NCI-H1930 (cell line): ENCODE results near the gene ZBED1.
"Not testable (repeated sequence)": the region's sequence is repeated elsewhere in the genome, so short reads cannot be mapped to it uniquely, and the experiment has no call there.

Experiments used
- DNase-seq, 2 experiments: peaks; one replicate each; lab custom pipeline; 2025; lab: John Stamatoyannopoulos, UW

The ZBED1 gene

GRCh38 chrX:2497961-2498780 lies 2.6 kb downstream of the ZBED1 start:
- DNase-seq: no peak

GRCh38 chrX:2495595-2495994 lies 5.2 kb downstream of the ZBED1 start:
- DNase-seq: no peak

GRCh38 chrX:2492531-2493218 lies 8.1 kb downstream of the ZBED1 start:
- no peak for DNase-seq

GRCh38 chrX:2490634-2491033 lies 10.1 kb downstream of the ZBED1 start:
- DNase-seq: no peak

GRCh38 chrX:2489446-2490445 lies 11.0 kb downstream of the ZBED1 start:
- DNase-seq: no peak

GRCh38 chrX:2488621-2489285 lies 12.0 kb downstream of the ZBED1 start:
- DNase-seq: no peak

- no peak for DNase-seq
These were observed 13.4 kb downstream of the ZBED1 start for GRCh38 chrX:2487366-2487765.

GRCh38 chrX:2486476-2487133 lies 14.2 kb downstream of the ZBED1 start:
- DNase-seq: no peak

- DNase-seq: no peak
These were observed 14.9 kb downstream of the ZBED1 start for GRCh38 chrX:2485789-2486345.

GRCh38 chrX:2484721-2485648 lies 15.8 kb downstream of the ZBED1 start:
- no peak for DNase-seq

GRCh38 chrX:2484256-2484655 lies 16.5 kb downstream of the ZBED1 start:
- DNase-seq: no peak

GRCh38 chrX:2483398-2484060 lies 17.2 kb downstream of the ZBED1 start:
- no peak for DNase-seq

- not testable (repeated sequence) for DNase-seq
These were observed 19.2 kb downstream of the ZBED1 start for GRCh38 chrX:2481597-2481996.

- not testable (repeated sequence) for DNase-seq
These were observed 20.8 kb downstream of the ZBED1 start for GRCh38 chrX:2479982-2480381.

GRCh38 chrX:2479420-2479780 lies 21.4 kb downstream of the ZBED1 start:
- DNase-seq: no peak

GRCh38 chrX:2478546-2479419 lies 22.0 kb downstream of the ZBED1 start:
- DNase-seq: no peak

- DNase-seq: not testable (repeated sequence)
These were observed 23.5 kb downstream of the ZBED1 start for GRCh38 chrX:2477313-2477712.
